ENCODE measurements around the gene CYP2B6.

The CYP2B6 gene

DNA sequence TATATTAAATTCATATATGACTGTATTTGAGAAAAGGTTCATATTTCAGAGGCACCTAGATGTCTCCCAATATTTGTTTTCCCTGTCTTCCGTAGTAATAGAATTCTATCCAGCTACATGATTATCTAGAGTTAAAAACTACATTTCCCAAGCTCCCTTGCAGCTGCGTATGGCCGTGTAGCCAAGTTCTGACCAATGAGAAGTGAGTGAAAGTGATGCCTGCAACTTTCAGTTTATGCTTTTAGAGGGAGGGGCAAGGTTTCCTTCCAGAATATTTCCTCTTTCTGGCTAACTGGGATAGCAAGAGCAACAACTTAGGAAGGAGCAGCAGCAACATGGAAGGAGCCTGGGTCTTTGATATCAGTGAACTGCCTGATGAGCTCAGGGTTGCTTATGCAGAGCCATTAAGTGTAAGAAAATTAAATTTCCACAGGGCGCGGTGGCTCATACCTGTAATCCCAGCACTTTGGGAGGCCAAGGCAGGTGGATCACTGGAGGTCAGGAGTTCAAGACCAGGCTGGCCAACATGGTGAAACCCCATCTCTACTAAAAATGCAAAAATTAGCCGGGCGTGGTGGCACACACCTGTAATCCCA, 74.0 kb downstream of the CYP2B6 start:
- DNase-seq (ENCODE audit: insufficient read length, low spot score) (no peak), FAIRE-seq (no peak)
- TF ChIP-seq, protein P1, sequence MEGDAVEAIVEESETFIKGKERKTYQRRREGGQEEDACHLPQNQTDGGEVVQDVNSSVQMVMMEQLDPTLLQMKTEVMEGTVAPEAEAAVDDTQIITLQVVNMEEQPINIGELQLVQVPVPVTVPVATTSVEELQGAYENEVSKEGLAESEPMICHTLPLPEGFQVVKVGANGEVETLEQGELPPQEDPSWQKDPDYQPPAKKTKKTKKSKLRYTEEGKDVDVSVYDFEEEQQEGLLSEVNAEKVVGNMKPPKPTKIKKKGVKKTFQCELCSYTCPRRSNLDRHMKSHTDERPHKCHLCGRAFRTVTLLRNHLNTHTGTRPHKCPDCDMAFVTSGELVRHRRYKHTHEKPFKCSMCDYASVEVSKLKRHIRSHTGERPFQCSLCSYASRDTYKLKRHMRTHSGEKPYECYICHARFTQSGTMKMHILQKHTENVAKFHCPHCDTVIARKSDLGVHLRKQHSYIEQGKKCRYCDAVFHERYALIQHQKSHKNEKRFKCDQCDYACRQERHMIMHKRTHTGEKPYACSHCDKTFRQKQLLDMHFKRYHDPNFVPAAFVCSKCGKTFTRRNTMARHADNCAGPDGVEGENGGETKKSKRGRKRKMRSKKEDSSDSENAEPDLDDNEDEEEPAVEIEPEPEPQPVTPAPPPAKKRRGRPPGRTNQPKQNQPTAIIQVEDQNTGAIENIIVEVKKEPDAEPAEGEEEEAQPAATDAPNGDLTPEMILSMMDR (IDR thresholded peaks at IDR 0.05; ENCODE audit: insufficient read depth, missing control alignments): no peak
